PC-3 (cell line): ENCODE results near the gene FBXL13. TPM values are rescaled to one million over a fixed set of nuclear protein-coding genes. Genes with fewer than 3 reads are reported as not detected.

ENCODE experiments used
- ATAC-seq: fragments of 200-7000 bp; cut with Tn5 transposase; 2 replicates; pipeline ENCODE4 v1.9.1; 2020; ENCODE audit warnings: mild to moderate bottlenecking, moderate library complexity
- BruUV-seq: library from RNA; stranded (reverse); fragments of 400-500 nt; replicated peaks from 2 replicates; lab custom pipeline; 2021; lab: Mats Ljungman, UMichigan
- CTCF ChIA-PET: fragments of 300-600 bp; sonication (Branson Sonifier 250); formaldehyde crosslinking; loops from one replicate; lab custom pipeline; 2022; ENCODE audit warnings: antibody characterized with exemption; lab: Charles Lee
- POLR2A ChIA-PET: fragments of 300-600 bp; sonication (Branson Sonifier 250); formaldehyde crosslinking; loops from one replicate; lab custom pipeline; 2022; ENCODE audit warnings: antibody characterized with exemption; ENCODE audit not compliant: unreplicated experiment; lab: Charles Lee
- DNase-seq: peaks from one replicate; pipeline ENCODE4 v3.0.0-alpha.2; 2015
- H2AFZ ChIP-seq: fragments of 300-600 bp; sonication (generic); 2 replicates; pipeline ENCODE4 v1.6.0; 2016; ENCODE audit warnings: antibody characterized with exemption, low read length
- H3F3A ChIP-seq: fragments of 300-600 bp; sonication (generic); one replicate; pipeline ENCODE4 v1.6.0; 2017; ENCODE audit warnings: antibody characterized with exemption, low read length, control low read depth, mild to moderate bottlenecking; ENCODE audit not compliant: unreplicated experiment
- H3K27ac ChIP-seq: fragments of 300-600 bp; sonication (generic); 2 replicates; pipeline ENCODE4 v1.5.1; 2016; ENCODE audit warnings: mild to moderate bottlenecking, low read length
- H3K27me3 ChIP-seq: fragments of 300-600 bp; sonication (generic); 2 replicates; pipeline ENCODE4 v1.6.1; 2016; ENCODE audit warnings: low read length, mixed read lengths
- H3K36me3 ChIP-seq: fragments of 300-600 bp; sonication (generic); 2 replicates; pipeline ENCODE4 v1.6.1; 2016; ENCODE audit warnings: low read depth, mixed run types, low read length, mixed read lengths
- H3K4me1 ChIP-seq: fragments of 300-600 bp; sonication (generic); 2 replicates; pipeline ENCODE4 v1.5.1; 2016; ENCODE audit warnings: low read length; ENCODE audit not compliant: insufficient read depth
- H3K4me2 ChIP-seq: fragments of 300-600 bp; sonication (generic); 2 replicates; pipeline ENCODE4 v1.6.0; 2016; ENCODE audit warnings: low read length
- H3K4me3 ChIP-seq: fragments of 300-600 bp; sonication (generic); 2 replicates; pipeline ENCODE4 v1.5.1; 2016; ENCODE audit warnings: mild to moderate bottlenecking, low read length, mixed read lengths
- H3K79me2 ChIP-seq: fragments of 300-600 bp; sonication (generic); 2 replicates; pipeline ENCODE4 v1.6.1; 2017; ENCODE audit warnings: low read length, mixed read lengths
- H3K9ac ChIP-seq: fragments of 300-600 bp; sonication (generic); 2 replicates; pipeline ENCODE4 v1.6.0; 2016; ENCODE audit warnings: mild to moderate bottlenecking, low read length
- H3K9me2 ChIP-seq: fragments of 300-600 bp; sonication (generic); replicated peaks from 2 replicates; pipeline ENCODE4 v1.6.1; 2016; ENCODE audit warnings: mixed run types, low read length, mixed read lengths
- H3K9me3 ChIP-seq: fragments of 300-600 bp; sonication (generic); 2 replicates; pipeline ENCODE4 v1.6.1; 2016; ENCODE audit warnings: low read length, mixed read lengths
- H4K20me1 ChIP-seq: fragments of 300-600 bp; sonication (generic); 2 replicates; pipeline ENCODE4 v1.6.1; 2016; ENCODE audit warnings: low read length, mixed read lengths
- CTCF ChIP-seq: fragments of 300-600 bp; sonication (generic); conservative IDR thresholded peaks from 2 replicates; pipeline ENCODE4 v1.5.1; 2017; ENCODE audit warnings: antibody characterized with exemption, low read depth, mild to moderate bottlenecking, low read length
- EZH2 ChIP-seq: fragments of 300-600 bp; sonication (generic); IDR thresholded peaks from one replicate; pipeline ENCODE4 v1.6.1; 2017; ENCODE audit warnings: antibody characterized with exemption, mild to moderate bottlenecking, low read length; ENCODE audit not compliant: unreplicated experiment
- EZH2phosphoT487 ChIP-seq: fragments of 300-600 bp; sonication (generic); IDR thresholded peaks from 2 replicates; pipeline ENCODE4 v1.6.1; 2018; ENCODE audit warnings: mild to moderate bottlenecking, antibody characterized with exemption, low read length, borderline replicate concordance
- intact Hi-C: fragments of 100-400 bp; cut with micrococcal nuclease; formaldehyde crosslinking; loops from 2 replicates; pipeline ENCODE4 v1.9.0; 2023
- total RNA-seq: library from RNA; depleted of rRNA; stranded (reverse); fragments of >200 nt; gene quantifications from 2 replicates; pipeline ENCODE4 v1.2.3, GENCODE V29; 2014

FBXL13 gene
- total RNA-seq, 1 experiment from 2014 or later, result 1.1 TPM

- no peaks in the 10 kb centered on the region for H3K27me3 ChIP-seq
- H3F3A ChIP-seq, result peaks cover 10% of the 10 kb centered on the region
- ChIA-PET CTCF (interaction anchor here (0.6 kb wide), 1 partner anchor 44 kb away, joined by 8 read pairs; no protein-coding TSS in a partner anchor), POLR2A (interaction anchor here (0.6 kb wide), 1 partner anchor 14 kb away, joined by 3 read pairs; no protein-coding TSS in a partner anchor)
- peak overlapping the region; percentile 62 for H3K4me2 ChIP-seq
- intact Hi-C loops, result loop anchor here (5.0 to 10.0 kb wide), 2 partner anchors 35 to 108 kb away; no protein-coding TSS in a partner anchor
- peak; percentile 26 for ATAC-seq
- no peak for TF ChIP-seq EZH2phosphoT487
- TF ChIP-seq EZH2, result no peak
- no peak for TF ChIP-seq CTCF
- DNase-seq, result peak; percentile 80
- H2AFZ ChIP-seq, result 0 out of 2 replicates have a peak overlapping the region, but pooled peaks have one; percentile 1
- H3K4me3 ChIP-seq, result no peak overlapping the region
- BruUV-seq, result no TSS peak
- H3K4me1 ChIP-seq, result peaks cover 52% of the 10 kb centered on the region
- no peaks in the 10 kb centered on the region for H4K20me1 ChIP-seq
- H3K9ac ChIP-seq, result peak overlapping the region; percentile 61; the same call in 1 of the 2 replicates
- H3K9me2 ChIP-seq, result no peaks in the 10 kb centered on the region
- H3K27ac ChIP-seq, result peak overlapping the region; percentile 92
- H3K9me3 ChIP-seq, result no peaks in the 10 kb centered on the region
- no peaks in the 10 kb centered on the region for H3K36me3 ChIP-seq
- H3K79me2 ChIP-seq, result no peaks in the 10 kb centered on the region
These were observed 202.1 kb downstream of the FBXL13 start for GRCh38 chr7:102872460-102872859.

- no peak for TF ChIP-seq EZH2phosphoT487
- no peak for TF ChIP-seq EZH2
- no peak for TF ChIP-seq CTCF
- Histone ChIP-seq H3K9me2 (no peaks in the 10 kb centered on the region), H3K27ac (no peak overlapping the region), H3K9me3 (no peaks in the 10 kb centered on the region), H3K79me2 (no peaks in the 10 kb centered on the region), H3K4me3 (no peak overlapping the region), H3K9ac (no peak overlapping the region), H3F3A (peaks cover 10% of the 10 kb centered on the region), H2AFZ (no peak overlapping the region), H4K20me1 (no peaks in the 10 kb centered on the region), H3K27me3 (no peaks in the 10 kb centered on the region), H3K4me2 (no peak overlapping the region), H3K4me1 (peaks cover 42% of the 10 kb centered on the region), H3K36me3 (no peaks in the 10 kb centered on the region)
- ChIA-PET POLR2A (no interaction called here), CTCF (no interaction called here)
- ATAC-seq (no peak), DNase-seq (no peak)
- intact Hi-C loops, result no loop called here
- no TSS peak for BruUV-seq
These were observed 205.4 kb downstream of the FBXL13 start for GRCh38 chr7:102869195-102869594.

- Histone ChIP-seq H3K9ac (no peak overlapping the region), H3K4me1 (peaks cover 22% of the 10 kb centered on the region), H3K36me3 (no peaks in the 10 kb centered on the region), H3F3A (peaks cover 3% of the 10 kb centered on the region), H3K79me2 (no peaks in the 10 kb centered on the region), H2AFZ (no peak overlapping the region), H3K27ac (no peak overlapping the region), H3K9me3 (no peaks in the 10 kb centered on the region), H4K20me1 (no peaks in the 10 kb centered on the region), H3K4me3 (no peak overlapping the region), H3K9me2 (no peaks in the 10 kb centered on the region), H3K4me2 (no peak overlapping the region), H3K27me3 (no peaks in the 10 kb centered on the region)
- POLR2A ChIA-PET, result no interaction called here
- CTCF ChIA-PET, result no interaction called here
- intact Hi-C loops, result no loop called here
- BruUV-seq, result no TSS peak
- no peak for TF ChIP-seq EZH2phosphoT487
- DNase-seq, result no peak
- ATAC-seq, result no peak
These were observed 207.9 kb downstream of the FBXL13 start for GRCh38 chr7:102866535-102867215.
